ENCODE data around the gene ZNF787. TPM values are rescaled to one million over a fixed set of nuclear protein-coding genes. Genes with fewer than 3 reads are reported as not detected.

ZNF787 gene
- total and polyA plus RNA-seq, 2 of the 13 experiments (the other 11 are each of a cell fraction or from before 2014, with no cell fraction given) = 15.1 to 42.8 TPM

DNA sequence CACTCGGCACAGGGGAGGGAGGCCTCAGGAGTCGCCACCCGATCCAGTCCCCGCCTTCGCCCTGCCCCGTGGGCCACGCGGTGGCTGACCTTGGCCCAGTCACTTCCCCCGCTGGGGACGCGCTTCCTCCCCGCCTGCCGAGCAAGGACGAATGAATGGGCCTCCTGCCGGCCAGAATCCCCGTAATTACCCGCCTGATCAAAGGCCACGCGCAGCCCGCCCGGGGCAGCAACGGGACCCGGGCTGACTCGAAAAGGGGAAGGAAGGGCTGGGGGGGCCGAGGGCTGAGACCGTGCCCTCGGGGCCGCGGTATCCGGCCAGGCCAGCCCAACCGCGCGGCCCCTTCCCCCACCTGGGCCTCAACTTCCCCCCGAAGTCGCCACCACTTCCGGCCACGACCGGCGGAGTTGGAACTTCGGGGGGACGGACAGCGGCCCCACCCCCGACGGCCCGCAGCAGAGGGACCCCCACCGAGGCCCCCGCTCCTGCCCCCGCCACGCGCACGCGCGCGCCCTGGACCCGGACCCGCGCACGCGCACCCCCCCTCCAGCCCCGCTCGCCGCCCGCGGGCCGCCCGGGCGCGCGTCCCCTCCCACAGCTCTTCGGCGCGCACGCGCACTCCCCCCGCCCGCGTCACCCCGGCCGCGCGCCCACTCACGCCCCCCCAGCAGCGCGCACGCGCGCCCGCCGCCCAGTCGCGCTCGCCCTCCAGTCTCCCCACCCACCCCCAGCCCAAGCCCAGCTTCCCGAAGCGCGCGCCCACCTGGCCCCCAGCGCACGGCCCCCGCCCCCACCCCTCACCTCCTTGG, 520 bp downstream of the ZNF787 start (continued):
- TF ChIP-seq MAFG (CRISPR knock-in tag; IDR thresholded peaks at IDR 0.05) (no peak), NBN (conservative IDR thresholded peaks at IDR 0.05) (no peak), JUND (CRISPR knock-in tag; IDR thresholded peaks at IDR 0.05) (no peak), CREB1 (IDR thresholded peaks at IDR 0.05) (0 out of 2 replicates have a peak, but pooled peaks have one; percentile 14), CREB1 (CRISPR knock-in tag; IDR thresholded peaks at IDR 0.05) (no peak), ZNF746 (CRISPR knock-in tag; IDR thresholded peaks at IDR 0.05) (peak; percentile 87), MTF1 (CRISPR knock-in tag; IDR thresholded peaks at IDR 0.05) (no peak), ZNF660 (CRISPR knock-in tag; IDR thresholded peaks at IDR 0.05; ENCODE audit: borderline replicate concordance, low read depth) (no peak), TSC22D2 (CRISPR knock-in tag; IDR thresholded peaks at IDR 0.05; ENCODE audit: borderline replicate concordance) (peak; percentile 89; the same call in 1 of the 2 replicates), CBX5 (CRISPR knock-in tag; IDR thresholded peaks at IDR 0.05; ENCODE audit: borderline replicate concordance) (peak; percentile 74), ZSCAN5A (CRISPR knock-in tag; IDR thresholded peaks at IDR 0.05; ENCODE audit: borderline replicate concordance) (0 out of 2 replicates have a peak, but pooled peaks have one; percentile 36), ZBTB3 (CRISPR knock-in tag; IDR thresholded peaks at IDR 0.05; ENCODE audit: borderline replicate concordance, low read depth) (no peak), SETDB1 (CRISPR knock-in tag; IDR thresholded peaks at IDR 0.05; ENCODE audit: borderline replicate concordance) (no peak)
- TF ChIP-seq, protein P1, sequence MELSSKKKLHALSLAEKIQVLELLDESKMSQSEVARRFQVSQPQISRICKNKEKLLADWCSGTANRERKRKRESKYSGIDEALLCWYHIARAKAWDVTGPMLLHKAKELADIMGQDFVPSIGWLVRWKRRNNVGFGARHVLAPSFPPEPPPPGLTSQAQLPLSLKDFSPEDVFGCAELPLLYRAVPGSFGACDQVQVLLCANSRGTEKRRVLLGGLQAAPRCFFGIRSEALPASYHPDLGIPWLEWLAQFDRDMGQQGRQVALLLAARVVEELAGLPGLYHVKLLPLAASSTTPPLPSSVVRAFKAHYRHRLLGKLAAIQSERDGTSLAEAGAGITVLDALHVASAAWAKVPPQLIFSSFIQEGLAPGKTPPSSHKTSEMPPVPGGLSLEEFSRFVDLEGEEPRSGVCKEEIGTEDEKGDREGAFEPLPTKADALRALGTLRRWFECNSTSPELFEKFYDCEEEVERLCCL (CRISPR knock-in tag; IDR thresholded peaks at IDR 0.05; ENCODE audit: borderline replicate concordance) = no peak
- TF ChIP-seq, protein P2, sequence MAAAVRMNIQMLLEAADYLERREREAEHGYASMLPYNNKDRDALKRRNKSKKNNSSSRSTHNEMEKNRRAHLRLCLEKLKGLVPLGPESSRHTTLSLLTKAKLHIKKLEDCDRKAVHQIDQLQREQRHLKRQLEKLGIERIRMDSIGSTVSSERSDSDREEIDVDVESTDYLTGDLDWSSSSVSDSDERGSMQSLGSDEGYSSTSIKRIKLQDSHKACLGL (CRISPR knock-in tag; IDR thresholded peaks at IDR 0.05) = peak; percentile 75
- TF ChIP-seq, protein P3, sequence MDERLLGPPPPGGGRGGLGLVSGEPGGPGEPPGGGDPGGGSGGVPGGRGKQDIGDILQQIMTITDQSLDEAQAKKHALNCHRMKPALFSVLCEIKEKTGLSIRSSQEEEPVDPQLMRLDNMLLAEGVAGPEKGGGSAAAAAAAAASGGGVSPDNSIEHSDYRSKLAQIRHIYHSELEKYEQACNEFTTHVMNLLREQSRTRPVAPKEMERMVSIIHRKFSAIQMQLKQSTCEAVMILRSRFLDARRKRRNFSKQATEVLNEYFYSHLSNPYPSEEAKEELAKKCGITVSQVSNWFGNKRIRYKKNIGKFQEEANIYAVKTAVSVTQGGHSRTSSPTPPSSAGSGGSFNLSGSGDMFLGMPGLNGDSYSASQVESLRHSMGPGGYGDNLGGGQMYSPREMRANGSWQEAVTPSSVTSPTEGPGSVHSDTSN (CRISPR knock-in tag; IDR thresholded peaks at IDR 0.05) = no peak
- TF ChIP-seq, protein P4, sequence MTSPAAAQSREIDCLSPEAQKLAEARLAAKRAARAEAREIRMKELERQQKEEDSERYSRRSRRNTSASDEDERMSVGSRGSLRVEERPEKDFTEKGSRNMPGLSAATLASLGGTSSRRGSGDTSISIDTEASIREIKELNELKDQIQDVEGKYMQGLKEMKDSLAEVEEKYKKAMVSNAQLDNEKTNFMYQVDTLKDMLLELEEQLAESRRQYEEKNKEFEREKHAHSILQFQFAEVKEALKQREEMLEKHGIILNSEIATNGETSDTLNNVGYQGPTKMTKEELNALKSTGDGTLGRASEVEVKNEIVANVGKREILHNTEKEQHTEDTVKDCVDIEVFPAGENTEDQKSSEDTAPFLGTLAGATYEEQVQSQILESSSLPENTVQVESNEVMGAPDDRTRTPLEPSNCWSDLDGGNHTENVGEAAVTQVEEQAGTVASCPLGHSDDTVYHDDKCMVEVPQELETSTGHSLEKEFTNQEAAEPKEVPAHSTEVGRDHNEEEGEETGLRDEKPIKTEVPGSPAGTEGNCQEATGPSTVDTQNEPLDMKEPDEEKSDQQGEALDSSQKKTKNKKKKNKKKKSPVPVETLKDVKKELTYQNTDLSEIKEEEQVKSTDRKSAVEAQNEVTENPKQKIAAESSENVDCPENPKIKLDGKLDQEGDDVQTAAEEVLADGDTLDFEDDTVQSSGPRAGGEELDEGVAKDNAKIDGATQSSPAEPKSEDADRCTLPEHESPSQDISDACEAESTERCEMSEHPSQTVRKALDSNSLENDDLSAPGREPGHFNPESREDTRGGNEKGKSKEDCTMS (CRISPR knock-in tag; conservative IDR thresholded peaks at IDR 0.05) = no peak

All from HepG2 (cell line).